H1 (cell line): ENCODE data around the gene LEFTY1. TPM values are rescaled to one million over a fixed set of nuclear protein-coding genes. Genes with fewer than 3 reads are reported as not detected.

ENCODE experiments used
- CTCF ChIA-PET: fragments of 300-600 bp; sonication (Branson Sonifier 250); formaldehyde crosslinking; loops from one replicate; lab custom pipeline; 2021; ENCODE audit not compliant: partially characterized antibody; lab: Charles Lee
- POLR2A ChIA-PET: fragments of 300-600 bp; sonication (Branson Sonifier 250); formaldehyde crosslinking; loops from one replicate; lab custom pipeline; 2021; ENCODE audit warnings: inconsistent platforms; ENCODE audit not compliant: partially characterized antibody; lab: Charles Lee
- DNase-seq, 2 experiments: peaks; one replicate each; pipeline versions ENCODE4 v3.0.0 to v3.0.0-alpha.2; 2010 to 2022; ENCODE audit warnings: low spot score in 2 of 2, low read depth in 1 of 2, mixed read lengths in 1 of 2
- FAIRE-seq: peaks from 2 replicates; lab custom pipeline; 2011; peaks lifted over from hg19 to GRCh38; lab: Jason Lieb, UNC
- H2AFZ ChIP-seq: 2 replicates; pipeline ENCODE4 v1.8.1; 2012; ENCODE audit warnings: low read length, inconsistent platforms
- H2AK5ac ChIP-seq: 2 replicates; pipeline ENCODE4 v1.6.1; 2013; ENCODE audit warnings: low read depth, low read length
- H2BK120ac ChIP-seq: replicated peaks from 2 replicates; pipeline ENCODE3; 2013; ENCODE audit warnings: low read depth, low read length, inconsistent platforms
- H2BK12ac ChIP-seq: 2 replicates; pipeline ENCODE4 v1.6.1; 2013; ENCODE audit warnings: low read depth, low read length
- H2BK15ac ChIP-seq: 2 replicates; pipeline ENCODE4 v1.6.1; 2013; ENCODE audit warnings: low read length
- H2BK20ac ChIP-seq: 2 replicates; pipeline ENCODE4 v1.6.1; 2013; ENCODE audit warnings: low read length
- H2BK5ac ChIP-seq: 2 replicates; pipeline ENCODE4 v1.6.1; 2013; ENCODE audit warnings: low read depth, low read length
- H3K14ac ChIP-seq: 2 replicates; pipeline ENCODE4 v1.6.1; 2013; ENCODE audit warnings: inconsistent platforms; ENCODE audit not compliant: insufficient read length
- H3K18ac ChIP-seq: 2 replicates; pipeline ENCODE4 v1.6.1; 2013; ENCODE audit warnings: low read length; ENCODE audit errors: extremely low read depth
- H3K23ac ChIP-seq: 2 replicates; pipeline ENCODE4 v1.6.1; 2013; ENCODE audit warnings: inconsistent platforms; ENCODE audit not compliant: insufficient read length
- H3K23me2 ChIP-seq: 2 replicates; pipeline ENCODE4 v1.6.1; 2013; ENCODE audit warnings: low read depth, low read length
- H3K27ac ChIP-seq: 2 replicates; pipeline ENCODE4 v1.6.1; 2011; ENCODE audit warnings: low read depth, low read length, inconsistent platforms
- H3K27me3 ChIP-seq, 4 experiments: replicated peaks in 1 of 4; 1 replicate in 1 of 4; 2 replicates in 3 of 4; pipeline versions ENCODE4 v1.6.1 to v1.8.1; 2011 to 2013; ENCODE audit warnings: low read length in 3 of 4, mild to moderate bottlenecking in 3 of 4, inconsistent platforms in 2 of 4, mixed read lengths in 2 of 4, moderate library complexity in 1 of 4; ENCODE audit not compliant: control insufficient read depth in 3 of 4, insufficient read depth in 3 of 4; ENCODE audit errors: extremely low read depth in 1 of 4
- H3K36me3 ChIP-seq, 4 experiments: 2 replicates each; pipeline versions ENCODE4 v1.6.1 to v1.8.1; 2011 to 2013; ENCODE audit warnings: mild to moderate bottlenecking in 4 of 4, low read length in 3 of 4, moderate library complexity in 2 of 4, control low read depth in 1 of 4, inconsistent platforms in 1 of 4; ENCODE audit not compliant: insufficient read depth in 4 of 4, control insufficient read depth in 2 of 4
- H3K4ac ChIP-seq: replicated peaks from 2 replicates; pipeline ENCODE3; 2013; ENCODE audit warnings: low read length, low read depth, mixed read lengths, inconsistent platforms; ENCODE audit not compliant: insufficient read length
- H3K4me1 ChIP-seq, 4 experiments: replicated peaks in 1 of 4; 1 replicate in 1 of 4; 2 replicates in 3 of 4; pipeline versions ENCODE4 v1.6.1 to v1.8.1; 2011 to 2013; ENCODE audit warnings: low read length in 3 of 4, inconsistent platforms in 2 of 4, mixed read lengths in 1 of 4; ENCODE audit not compliant: insufficient read depth in 4 of 4, control insufficient read depth in 3 of 4
- H3K4me2 ChIP-seq, 2 experiments: 2 replicates each; pipeline versions ENCODE4 v1.6.1 to v1.8.1; 2011 to 2013; ENCODE audit warnings: low read depth in 2 of 2, low read length in 2 of 2, control low read depth in 1 of 2, inconsistent platforms in 1 of 2, mild to moderate bottlenecking in 1 of 2; ENCODE audit not compliant: insufficient read depth in 1 of 2
- H3K4me3 ChIP-seq, 4 experiments: fragments of 200-600, 300-600 bp in 1 of 4; sonication (generic), shearing (Covaris generic), sonication (Bioruptor Twin) in 1 of 4; 2 replicates each; pipeline versions ENCODE4 v1.5.1 to v1.8.1; 2011 to 2016; ENCODE audit warnings: low read length in 4 of 4, low read depth in 3 of 4, control low read depth in 2 of 4, inconsistent platforms in 2 of 4, mild to moderate bottlenecking in 2 of 4, mixed read lengths in 1 of 4, moderate library complexity in 1 of 4; ENCODE audit not compliant: insufficient read depth in 2 of 4; ENCODE audit errors: extremely low read depth in 1 of 4
- H3K56ac ChIP-seq: replicated peaks from 2 replicates; pipeline ENCODE3; 2013; ENCODE audit warnings: low read depth, mild to moderate bottlenecking, mixed read lengths, low read length, inconsistent platforms; ENCODE audit not compliant: insufficient read length
- H3K79me1 ChIP-seq: 2 replicates; pipeline ENCODE4 v1.6.1; 2013; ENCODE audit warnings: low read depth, low read length, control low read depth
- H3K79me2 ChIP-seq, 2 experiments: 2 replicates each; pipeline versions ENCODE4 v1.6.1 to v1.8.1; 2012 to 2013; ENCODE audit warnings: low read length in 2 of 2, mild to moderate bottlenecking in 2 of 2, inconsistent platforms in 1 of 2; ENCODE audit not compliant: insufficient read depth in 2 of 2, control insufficient read depth in 1 of 2
- H3K9ac ChIP-seq, 4 experiments: replicated peaks in 1 of 4; 1 replicate in 1 of 4; 2 replicates in 3 of 4; pipeline versions ENCODE4 v1.6.1 to v1.8.1; 2011 to 2013; ENCODE audit warnings: low read depth in 3 of 4, low read length in 3 of 4, control low read depth in 2 of 4, mild to moderate bottlenecking in 2 of 4, moderate library complexity in 2 of 4, inconsistent platforms in 1 of 4; ENCODE audit errors: extremely low read depth in 1 of 4
- H3K9me3 ChIP-seq, 2 experiments: 2 replicates each; pipeline versions ENCODE4 v1.6.1 to v1.8.1; 2012 to 2013; ENCODE audit warnings: mild to moderate bottlenecking in 2 of 2, moderate library complexity in 2 of 2, control low read depth in 1 of 2, inconsistent platforms in 1 of 2, low read depth in 1 of 2, low read length in 1 of 2, mixed read lengths in 1 of 2; ENCODE audit not compliant: insufficient read depth in 2 of 2
- H4K20me1 ChIP-seq, 2 experiments: replicated peaks in 1 of 2; 2 replicates each; pipeline versions ENCODE3 to v1.8.1; 2011 to 2013; ENCODE audit warnings: inconsistent platforms in 2 of 2, low read length in 2 of 2, mild to moderate bottlenecking in 1 of 2; ENCODE audit not compliant: insufficient read depth in 2 of 2, control insufficient read depth in 1 of 2
- H4K5ac ChIP-seq: 2 replicates; pipeline ENCODE4 v1.6.1; 2013; ENCODE audit warnings: low read length, low read depth, mixed read lengths, inconsistent platforms; ENCODE audit not compliant: insufficient read length
- H4K8ac ChIP-seq: 2 replicates; pipeline ENCODE4 v1.8.0; 2013; ENCODE audit warnings: mild to moderate bottlenecking, moderate library complexity, low read length, inconsistent platforms; ENCODE audit not compliant: insufficient read depth; ENCODE audit errors: extremely low read depth
- H4K91ac ChIP-seq: replicated peaks from 2 replicates; pipeline ENCODE3; 2013; ENCODE audit warnings: low read length, mixed read lengths, inconsistent platforms; ENCODE audit not compliant: insufficient read length
- ATF3 ChIP-seq: IDR thresholded peaks from 2 replicates; pipeline ENCODE4 v1.6.1; 2011; ENCODE audit warnings: low read depth, mild to moderate bottlenecking, low read length; ENCODE audit not compliant: insufficient read depth
- BRCA1 ChIP-seq: IDR thresholded peaks from 2 replicates; pipeline ENCODE4 v1.6.1; 2012; ENCODE audit warnings: low read depth, low read length, improper control_type of control experiment
- CBX5 ChIP-seq: fragments of 300-800, 300-1000 bp; sonication (generic); IDR thresholded peaks from 2 replicates; pipeline ENCODE4 v1.7.1; 2016; ENCODE audit warnings: antibody characterized with exemption, low read length, low read depth
- EP300 ChIP-seq, 2 experiments: IDR thresholded peaks; 1 replicate in 1 of 2; 2 replicates in 1 of 2; pipeline ENCODE4 v1.6.1; 2011 to 2012; ENCODE audit warnings: low read depth in 2 of 2, low read length in 2 of 2, mild to moderate bottlenecking in 2 of 2, borderline replicate concordance in 1 of 2, inconsistent platforms in 1 of 2, moderate library complexity in 1 of 2
- MAX ChIP-seq: IDR thresholded peaks from 2 replicates; pipeline ENCODE4 v1.6.1; 2012; ENCODE audit warnings: inconsistent platforms
- RFX5 ChIP-seq: IDR thresholded peaks from 2 replicates; pipeline ENCODE4 v1.6.1; 2011; ENCODE audit warnings: low read depth, low read length, improper control_type of control experiment, borderline replicate concordance
- TAF7 ChIP-seq: optimal IDR thresholded peaks from 2 replicates; pipeline ENCODE3; 2011; ENCODE audit warnings: low read depth, mild to moderate bottlenecking, inconsistent platforms, low read length, moderate library complexity, borderline replicate concordance
- TBP ChIP-seq: IDR thresholded peaks from 2 replicates; pipeline ENCODE4 v1.6.1; 2011; ENCODE audit warnings: low read depth, low read length, improper control_type of control experiment
- ZNF274 ChIP-seq: IDR thresholded peaks from 2 replicates; pipeline ENCODE4 v1.7.0; 2012; ENCODE audit warnings: low read length, borderline replicate concordance; ENCODE audit errors: extremely low read depth
- WGBS, 2 experiments: shearing (Covaris generic) in 1 of 2; methylation state at CpG; one replicate each; pipeline versions ENCODE4 v1.1.6 to v1.1.7; 2013 to 2015; ENCODE audit warnings: low lambda C conversion rate in 2 of 2, mixed read lengths in 2 of 2, inconsistent platforms in 1 of 2, low coverage in 1 of 2, missing lambda C conversion rate in 1 of 2; ENCODE audit not compliant: insufficient replicate concordance in 2 of 2, insufficient coverage in 1 of 2, insufficient read length in 1 of 2; ENCODE audit errors: extremely low coverage in 1 of 2, missing lambda C conversion rate in 1 of 2; 5-methylcytosine and 5-hydroxymethylcytosine counted together
- polyA plus RNA-seq, 7 experiments: library from polyadenylated mRNA; depleted of rRNA in 3 of 7; stranded (reverse) in 5 of 7; unstranded in 2 of 7; fragments of >200 nt in 5 of 7; fragments of 200-250 nt in 2 of 7; gene quantifications; 1 replicate in 5 of 7; 2 replicates in 1 of 7; 4 replicates in 1 of 7; pipeline versions ENCODE4 v1.2.1 to v1.2.3, GENCODE V29; 2011 to 2013; ENCODE audit warnings: missing spikeins in 2 of 7, mixed read lengths in 2 of 7
- total RNA-seq: library from RNA; stranded (reverse); fragmentation: NEBNext Ultra II Directional; extraction: Animal tissue kit (Norgen Biotek cat#: 25700); gene quantifications from 2 replicates; pipeline ENCODE4 v1.2.1, GENCODE V29; 2021

Gene LEFTY1
- total and polyA plus RNA-seq, 2 of the 8 experiments (the other 6 are each of a cell fraction or from before 2014, with no cell fraction given): 4.5 to 11.7 TPM

- peak within 1 kb of the TSS; percentile 82 for H4K8ac ChIP-seq
- 0 out of 2 replicates have a peak within 1 kb of the TSS, but pooled peaks have one; percentile 40 for H2BK20ac ChIP-seq
- peak within 1 kb of the TSS; percentile 50; the same call in 1 of the 2 replicates for H2BK12ac ChIP-seq
- H3K23me2 ChIP-seq: peaks cover 9% of the 10 kb centered on the region; the same call in 1 of the 2 replicates
- H3K4me1 ChIP-seq: peaks cover 9 to 22% (median 16%) of the 10 kb centered on the region in 4 experiments
- peak within 1 kb of the TSS; percentile 62 for H4K5ac ChIP-seq
- H3K27me3 ChIP-seq: peaks cover 0 to 15% (median 7%) of the 10 kb centered on the region in 4 experiments; a peak in 4 of 7 replicates
- H3K18ac ChIP-seq: peak within 1 kb of the TSS; percentile 83
- peaks cover 0 to 13% of the 10 kb centered on the region in 2 experiments; a peak in 2 of 4 replicates for H3K79me2 ChIP-seq
- DNase-seq (peak; percentile 75 to 96), FAIRE-seq (no peak)
- no peaks in the 10 kb centered on the region for H3K9me3 ChIP-seq
- no peak within 1 kb of the TSS for H2AK5ac ChIP-seq
- H3K4me3 ChIP-seq: peak within 1 kb of the TSS; percentile 53 to 92 (median 78)
- H3K56ac ChIP-seq: peak within 1 kb of the TSS; percentile 81
- no peaks in the 10 kb centered on the region; a peak in 1 of 8 replicates for H3K36me3 ChIP-seq
- 2% methylated on average over 43 of the region's 64 CpGs; no CpG with 5 or more reads in 1 of the 2 experiments for WGBS, 2 experiments
- no peak within 1 kb of the TSS for H3K23ac ChIP-seq
- peaks cover 13% of the 10 kb centered on the region; the same call in 1 of the 2 replicates for H3K79me1 ChIP-seq
- peak within 1 kb of the TSS; percentile 77 for H4K91ac ChIP-seq
- H2BK5ac ChIP-seq: peak within 1 kb of the TSS; percentile 75
- peak within 1 kb of the TSS; percentile 16; the same call in 1 of the 2 replicates for H3K27ac ChIP-seq
- CTCF ChIA-PET: interaction anchor here (0.6 to 21.3 kb wide), 24 partner anchors 9 to 407 kb away, joined by 3 to 406 read pairs (median 4); partner anchors contain the start of gene SRP9
- peak within 1 kb of the TSS; percentile 91 for H3K4ac ChIP-seq
- H3K9ac ChIP-seq: peak within 1 kb of the TSS; percentile 23 to 56 (median 52); a peak in 6 of 7 replicates
- POLR2A ChIA-PET: interaction anchor here (0.7 to 4.9 kb wide), 20 partner anchors 9 to 229 kb away, joined by 3 to 63 read pairs (median 4); partner anchors contain the start of genes ENAH, LEFTY1, LEFTY2 and PYCR2
- peak within 1 kb of the TSS; percentile 93; the same call in 1 of the 2 replicates for H2BK15ac ChIP-seq
- peaks cover 2 to 10% of the 10 kb centered on the region in 2 experiments for H4K20me1 ChIP-seq
- no peak within 1 kb of the TSS for H2BK120ac ChIP-seq
- peak within 1 kb of the TSS; percentile 76 to 90 for H3K4me2 ChIP-seq
- H2AFZ ChIP-seq: peak within 1 kb of the TSS; percentile 46; the same call in 1 of the 2 replicates
- no peak within 1 kb of the TSS for H3K14ac ChIP-seq
- TF ChIP-seq CBX5 (no peak), EP300 (IDR thresholded peaks at IDR 0.05; ENCODE audit: borderline replicate concordance in 1 of 2, low read depth in 2 of 2, low read length in 2 of 2) (peak in 1 of 2 experiments; percentile 23; a peak in 1 of 3 replicates), ZNF274 (no peak), BRCA1 (no peak), TBP (no peak; the same call in 1 of the 2 replicates), RFX5 (no peak), ATF3 (no peak), TAF7 (peak; percentile 46), MAX (peak; percentile 51)
These were observed 6.8 kb downstream of the LEFTY1 start, which contains the start of gene TMEM63A for GRCh38 chr1:225881959-225882693. Gene TMEM63A (minus strand): TSS chr1:225882380. CDS start chr1:225877580, 4,800 bp downstream.
